GM12872 (cell line): ENCODE measurements around the gene PLAU.

Experiments used
- CTCF ChIP-seq: IDR thresholded peaks from 3 replicates; pipeline ENCODE4 v1.5.1; 2011; ENCODE audit warnings: low read depth, mild to moderate bottlenecking, low read length, moderate library complexity; ENCODE audit not compliant: insufficient read depth

PLAU gene

GRCh38 chr10:73866621-73867020 is 44.3 kb upstream of the PLAU start:
- TF ChIP-seq CTCF = no peak

- no peak for TF ChIP-seq CTCF
These were observed 43.7 kb upstream of the PLAU start for GRCh38 chr10:73867126-73867807.

- TF ChIP-seq CTCF = no peak
These were observed 42.9 kb upstream of the PLAU start for GRCh38 chr10:73867871-73868631.

DNA sequence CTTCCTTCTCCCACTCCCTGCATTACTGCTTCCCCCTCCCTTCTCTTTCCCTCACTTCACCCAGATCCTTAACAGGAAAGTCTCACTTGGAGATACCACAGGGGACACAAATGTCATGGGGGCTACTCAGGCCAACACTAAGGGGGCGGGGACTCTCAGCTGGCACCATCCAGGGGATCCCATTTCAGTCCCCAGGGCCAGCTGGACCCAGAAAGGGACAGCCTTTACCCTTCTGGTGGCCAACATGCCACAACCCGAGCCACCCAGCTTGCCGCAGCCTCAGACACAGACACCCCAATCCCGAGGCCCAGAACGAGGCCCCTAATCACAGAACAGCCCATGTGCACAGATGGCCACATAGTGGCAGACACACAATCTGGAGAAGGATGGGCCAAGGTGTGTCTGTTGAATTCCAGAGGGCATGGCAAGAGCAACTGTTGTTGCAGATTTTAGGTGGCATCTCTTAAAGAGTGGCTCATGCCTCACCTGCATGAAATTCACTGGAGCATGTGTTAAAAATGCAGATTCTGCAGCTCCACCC is 42.2 kb upstream of the PLAU start:
- no peak for TF ChIP-seq CTCF

GRCh38 chr10:73871295-73872189 is 39.4 kb upstream of the PLAU start:
- TF ChIP-seq CTCF = no peak

- TF ChIP-seq CTCF = no peak
These were observed 38.7 kb upstream of the PLAU start for GRCh38 chr10:73872190-73872710.
